Activated CD4-positive, alpha-beta T cell treated with anti-CD3 and anti-CD28 coated beads for 24 hours (primary cell): ENCODE data around the gene VPREB3.
A peak's percentile ranks its signal among the peaks of the same experiment; 100 is the strongest.

ENCODE experiments used
- DNase-seq, 2 donors: peaks; one replicate each; pipeline ENCODE4 v3.0.0-alpha.2; 2020; ENCODE audit warnings: low read depth in 2 of 2

Gene VPREB3

GRCh38 chr22:23782703-23783102 lies 28.5 kb upstream of the VPREB3 start:
- DNase-seq = no peak

DNA sequence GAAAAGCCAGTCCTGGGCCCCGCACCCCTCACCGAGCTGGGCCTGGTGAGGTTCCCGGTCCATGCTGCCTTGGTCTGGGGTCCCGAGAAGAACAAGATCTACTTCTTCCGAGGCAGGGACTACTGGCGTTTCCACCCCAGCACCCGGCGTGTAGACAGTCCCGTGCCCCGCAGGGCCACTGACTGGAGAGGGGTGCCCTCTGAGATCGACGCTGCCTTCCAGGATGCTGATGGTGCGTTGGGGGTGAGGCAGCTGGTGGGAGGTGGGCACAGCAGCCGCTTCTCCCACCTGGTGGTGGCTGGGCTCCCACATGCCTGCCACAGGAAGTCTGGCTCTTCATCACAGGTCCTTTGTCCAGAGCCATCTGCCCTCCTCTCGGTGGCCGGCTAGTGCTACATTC lies 28.0 kb upstream of the VPREB3 start:
- DNase-seq = no peak

- DNase-seq = no peak
Observed at GRCh38 chr22:23781511-23782183, 27.4 kb upstream of the VPREB3 start.

GRCh38 chr22:23781065-23781464 lies 26.8 kb upstream of the VPREB3 start:
- DNase-seq = no peak

DNA sequence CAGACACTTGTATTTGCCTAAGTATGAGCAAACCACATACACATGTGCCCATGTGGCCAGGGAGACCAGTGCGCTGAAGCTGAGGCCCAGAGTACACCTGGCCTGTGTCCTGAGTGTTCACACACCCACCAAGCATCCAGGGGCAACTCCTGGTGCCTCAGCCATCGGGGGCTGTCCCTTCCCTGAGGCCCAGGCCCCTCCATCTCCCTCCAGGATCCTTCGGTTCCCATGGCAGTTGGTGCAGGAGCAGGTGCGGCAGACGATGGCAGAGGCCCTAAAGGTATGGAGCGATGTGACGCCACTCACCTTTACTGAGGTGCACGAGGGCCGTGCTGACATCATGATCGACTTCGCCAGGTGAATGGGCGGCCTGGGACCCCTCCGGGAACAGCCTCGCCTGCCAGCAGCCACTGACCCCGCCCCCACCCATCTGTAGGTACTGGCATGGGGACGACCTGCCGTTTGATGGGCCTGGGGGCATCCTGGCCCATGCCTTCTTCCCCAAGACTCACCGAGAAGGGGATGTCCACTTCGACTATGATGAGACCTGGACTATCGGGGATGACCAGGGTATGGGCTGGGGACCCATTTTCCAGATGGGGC lies 26.0 kb upstream of the VPREB3 start:
- DNase-seq = no peak

- no peak for DNase-seq
Observed at GRCh38 chr22:23779731-23780130, 25.5 kb upstream of the VPREB3 start.

DNA sequence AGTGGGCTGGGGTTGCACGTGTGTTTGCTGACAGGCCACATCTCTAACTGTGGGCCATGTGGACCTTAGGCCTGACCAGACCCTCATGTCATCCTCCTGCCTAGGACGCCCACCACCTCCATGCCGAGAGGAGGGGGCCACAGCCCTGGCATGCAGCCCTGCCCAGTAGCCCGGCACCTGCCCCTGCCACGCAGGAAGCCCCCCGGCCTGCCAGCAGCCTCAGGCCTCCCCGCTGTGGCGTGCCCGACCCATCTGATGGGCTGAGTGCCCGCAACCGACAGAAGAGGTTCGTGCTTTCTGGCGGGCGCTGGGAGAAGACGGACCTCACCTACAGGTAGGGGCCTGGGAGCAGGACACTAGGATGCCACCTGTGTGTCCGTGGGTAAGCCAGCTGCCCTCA lies 24.9 kb upstream of the VPREB3 start:
- no peak for DNase-seq

DNA sequence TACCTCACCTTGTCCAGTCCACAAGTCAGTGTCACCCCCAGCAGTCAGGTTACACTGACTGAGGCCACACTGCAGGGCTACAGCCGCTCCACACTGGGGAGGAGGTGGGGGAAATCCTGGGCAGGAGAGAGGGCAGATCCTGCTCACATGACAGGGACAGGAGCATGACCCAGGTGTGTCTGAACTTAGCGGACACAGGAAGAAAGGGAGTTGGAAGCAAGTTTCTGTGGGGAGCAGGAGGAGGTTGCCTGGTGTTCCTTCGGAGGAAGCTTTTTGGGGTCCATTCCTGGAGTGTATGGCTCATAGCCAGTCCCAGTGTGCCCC lies 24.3 kb upstream of the VPREB3 start:
- DNase-seq = no peak

GRCh38 chr22:23777776-23778576 lies 23.8 kb upstream of the VPREB3 start:
- no peak for DNase-seq

DNA sequence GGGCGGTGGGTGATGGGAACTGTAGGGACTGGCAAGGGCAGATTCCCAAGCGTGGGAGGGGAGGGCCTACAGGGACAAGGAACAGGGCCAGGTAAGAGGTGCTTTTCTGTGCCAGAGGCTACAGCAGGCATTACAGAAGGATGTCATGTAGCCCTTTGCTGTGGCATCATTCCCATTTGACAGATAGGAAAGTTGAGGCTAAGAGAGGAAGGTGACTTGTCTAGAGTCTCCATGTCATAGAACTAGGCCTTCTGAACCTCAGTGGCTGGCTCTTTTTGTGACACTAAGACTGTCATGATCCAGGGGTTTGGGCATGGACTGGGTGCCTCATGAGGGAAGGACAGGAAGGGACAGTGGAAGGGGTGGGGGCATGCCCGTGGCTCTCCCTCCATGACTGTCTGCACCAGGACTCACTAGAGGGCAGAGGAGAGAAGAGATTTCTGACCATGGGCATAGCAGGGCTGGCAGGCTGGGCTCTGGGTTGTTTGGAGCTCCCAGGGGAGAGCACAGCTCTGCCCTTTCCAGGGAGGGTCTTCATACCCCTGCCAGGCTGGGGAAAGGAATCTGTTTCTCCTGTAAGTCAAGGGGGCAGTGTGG lies 21.7 kb upstream of the VPREB3 start:
- DNase-seq = no peak

DNA sequence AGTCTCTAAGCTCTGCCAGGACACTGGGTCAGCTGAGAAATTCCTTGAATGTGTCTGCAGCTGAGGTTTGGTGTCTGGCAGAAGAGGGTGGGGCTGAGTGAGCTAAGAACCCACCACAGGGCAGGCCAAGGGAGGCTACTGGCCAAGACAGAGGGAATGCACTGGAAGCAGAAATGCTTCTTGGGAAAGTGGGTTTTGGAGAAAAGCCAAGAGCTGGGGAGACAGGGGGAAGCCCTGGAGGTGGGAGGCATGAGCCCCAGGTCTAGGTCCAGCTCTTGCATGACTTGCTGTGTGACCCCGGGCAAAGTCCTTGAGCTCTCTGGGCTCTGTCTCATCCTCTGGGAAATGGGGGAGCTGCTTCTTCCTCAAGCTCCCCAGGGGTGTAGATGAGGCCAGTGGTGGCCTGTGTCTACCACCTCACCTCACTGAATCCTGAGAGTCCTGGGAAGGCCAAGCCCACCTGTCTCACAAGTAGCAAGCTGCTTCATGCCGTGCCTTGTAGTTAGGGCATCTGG lies 20.8 kb upstream of the VPREB3 start:
- no peak for DNase-seq

DNA sequence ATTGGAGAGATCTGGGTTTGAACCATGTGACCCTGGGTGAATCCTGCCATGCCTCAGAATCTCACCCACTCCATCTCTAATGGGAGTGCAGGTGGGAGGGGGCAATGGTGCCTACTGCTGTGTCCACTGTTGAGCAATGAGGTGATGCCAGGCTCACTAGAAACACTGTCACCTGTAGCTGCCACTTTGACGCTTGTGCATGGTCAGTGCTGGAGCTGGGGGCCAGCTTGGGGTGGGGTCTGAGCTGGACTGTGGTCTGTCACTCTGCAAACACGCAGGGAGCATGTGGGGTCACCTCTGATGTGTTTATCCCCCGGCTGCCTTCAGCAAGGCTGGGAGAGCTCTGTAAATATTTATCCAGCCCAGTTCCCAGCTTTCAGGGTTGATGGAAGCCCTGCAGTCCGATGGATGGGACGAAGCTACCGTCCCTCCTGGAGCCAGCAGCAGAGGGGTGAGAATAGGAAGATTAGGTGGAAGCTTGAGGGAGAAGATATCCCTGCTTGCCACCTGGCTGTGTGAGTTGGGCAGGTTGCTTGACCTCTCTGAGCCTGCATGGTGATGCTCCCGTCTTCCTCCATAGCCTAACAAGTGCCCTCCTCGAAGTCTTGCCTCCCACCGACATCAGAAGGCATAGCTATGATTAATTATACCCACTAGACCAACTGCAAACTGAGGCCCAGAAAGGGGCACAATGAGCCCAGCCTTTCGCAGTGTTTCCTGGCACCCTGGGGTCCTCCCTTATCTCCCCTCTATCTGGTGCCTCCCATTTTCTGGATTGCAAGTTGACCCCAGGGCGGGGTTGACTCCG lies 20.1 kb upstream of the VPREB3 start:
- no peak for DNase-seq

- DNase-seq = no peak
Observed at GRCh38 chr22:23773483-23774113, 19.4 kb upstream of the VPREB3 start.

DNA sequence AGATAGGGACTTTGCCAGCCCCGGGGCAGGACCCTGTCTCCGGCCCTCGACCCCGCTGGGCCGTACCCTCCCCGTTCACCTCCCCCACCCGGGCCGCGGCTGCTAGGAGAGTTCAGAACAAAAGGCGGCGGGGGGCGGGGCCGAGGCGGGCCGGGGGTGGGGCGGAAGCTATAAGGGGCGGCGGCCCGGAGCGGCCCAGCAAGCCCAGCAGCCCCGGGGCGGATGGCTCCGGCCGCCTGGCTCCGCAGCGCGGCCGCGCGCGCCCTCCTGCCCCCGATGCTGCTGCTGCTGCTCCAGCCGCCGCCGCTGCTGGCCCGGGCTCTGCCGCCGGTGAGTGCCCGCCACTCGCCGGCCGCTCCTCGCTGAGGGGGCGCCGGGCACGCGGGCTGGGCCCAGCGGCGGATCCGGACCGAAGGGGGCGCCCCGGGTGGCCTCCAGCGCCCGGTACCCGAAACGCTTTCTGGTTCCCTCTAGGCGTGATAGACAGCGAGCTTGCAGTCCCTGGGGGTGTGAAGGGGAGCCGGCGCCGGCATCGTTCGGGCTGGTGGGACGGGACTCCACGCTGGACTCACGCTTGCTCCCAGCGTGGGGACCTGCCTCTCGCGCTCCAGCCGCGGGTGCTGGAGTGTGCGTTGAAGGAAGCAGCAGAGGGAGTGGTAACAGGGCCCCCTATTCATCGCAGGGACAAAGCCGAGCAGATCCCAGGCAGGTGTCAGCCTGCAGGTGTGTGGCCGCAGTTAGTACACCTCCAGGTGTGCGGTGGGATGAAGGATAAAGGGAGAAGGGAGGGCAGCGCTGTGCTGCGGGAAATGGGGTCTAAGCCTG lies 18.6 kb upstream of the VPREB3 start, which contains the start of gene MMP11:
MMP11 (plus strand) TSS at position 201 of the 825 bp plus-strand sequence; CDS start at position 223, 22 bp downstream.
- peak in 1 of 2 donors; percentile 45 for DNase-seq

GRCh38 chr22:23772315-23772648 lies 18.1 kb upstream of the VPREB3 start:
- DNase-seq = no peak

- no peak for DNase-seq
Observed at GRCh38 chr22:23769321-23769965, 15.2 kb upstream of the VPREB3 start.

GRCh38 chr22:23767673-23768548 lies 13.7 kb upstream of the VPREB3 start, which contains the start of gene CHCHD10:
CHCHD10 (minus strand) TSS chr22:23767972; CDS start chr22:23767874, 98 bp downstream.
- peak; percentile 65 to 73 for DNase-seq

DNA sequence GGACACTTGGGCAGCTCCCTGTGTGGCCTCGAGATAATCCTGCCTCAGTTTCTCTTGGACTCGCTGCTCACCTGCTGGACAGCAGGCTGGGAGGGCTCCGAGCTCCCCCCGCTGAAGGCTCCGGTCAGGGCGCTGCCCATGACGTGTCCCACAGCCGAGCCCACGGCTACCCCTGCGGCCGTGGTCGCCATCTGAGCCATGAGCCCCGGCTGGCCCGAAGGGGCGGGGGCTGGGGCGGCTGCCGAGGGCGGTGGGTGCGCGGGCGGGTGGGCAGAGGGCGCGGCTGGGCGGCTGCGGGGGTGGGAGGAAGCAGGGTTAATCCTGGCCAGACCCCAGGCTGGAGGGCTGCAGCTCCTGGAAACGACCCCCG lies 13.1 kb upstream of the VPREB3 start:
- DNase-seq = no peak
